DND-41 (cell line): Measurements from ENCODE around the gene AMOT.

ENCODE experiments used
- CTCF ChIP-seq: IDR thresholded peaks from 2 replicates; pipeline ENCODE4 v1.5.1; 2012; ENCODE audit warnings: borderline replicate concordance, low read length, moderate library complexity, mild to moderate bottlenecking; ENCODE audit not compliant: poor library complexity, severe bottlenecking; ENCODE audit errors: extremely low read depth
- EZH2 ChIP-seq: IDR thresholded peaks from 3 replicates; pipeline ENCODE4 v1.6.1; 2012; ENCODE audit warnings: borderline replicate concordance, low read depth, mild to moderate bottlenecking, moderate library complexity, low read length, inconsistent platforms; ENCODE audit not compliant: severe bottlenecking

DNA sequence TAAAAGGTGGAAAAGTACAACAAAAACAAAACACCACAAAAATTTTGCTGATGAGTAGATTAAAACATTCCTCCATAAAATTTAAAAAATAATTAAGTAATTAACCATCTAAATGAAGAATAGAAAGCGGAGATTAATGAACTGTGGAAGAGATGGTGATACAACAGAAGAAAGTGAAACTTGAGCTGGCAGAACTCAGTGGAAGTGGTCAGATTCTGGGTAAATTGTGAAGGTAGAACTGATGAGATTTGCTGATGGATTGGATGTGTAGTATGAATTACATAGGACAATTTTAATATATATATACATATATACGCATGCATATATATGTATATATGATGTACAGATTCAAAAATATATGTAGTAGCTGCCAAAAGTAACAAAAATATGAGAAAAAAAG lies 73.9 kb downstream of the AMOT start:
- TF ChIP-seq EZH2 (no peak), CTCF (no peak)
